RPMI7951 (cell line): ENCODE measurements around the gene IKZF2. TPM values are rescaled to one million over a fixed set of nuclear protein-coding genes. Genes with fewer than 3 reads are reported as not detected.

Experiments used
- DNase-seq: peaks from one replicate; pipeline ENCODE4 v3.0.0-alpha.2; 2012; ENCODE audit warnings: low read depth
- total RNA-seq: library from RNA; depleted of rRNA; stranded (reverse); fragments of >200 nt; shearing (Covaris generic); gene quantifications from 2 replicates; pipeline ENCODE4 v1.2.3, GENCODE V29; 2014

Gene IKZF2
- total RNA-seq, 1 experiment from 2014 or later, result 4.1 TPM

GRCh38 chr2:213002383-213002782 lies 149.0 kb downstream of the IKZF2 start:
- DNase-seq, result no peak

DNA sequence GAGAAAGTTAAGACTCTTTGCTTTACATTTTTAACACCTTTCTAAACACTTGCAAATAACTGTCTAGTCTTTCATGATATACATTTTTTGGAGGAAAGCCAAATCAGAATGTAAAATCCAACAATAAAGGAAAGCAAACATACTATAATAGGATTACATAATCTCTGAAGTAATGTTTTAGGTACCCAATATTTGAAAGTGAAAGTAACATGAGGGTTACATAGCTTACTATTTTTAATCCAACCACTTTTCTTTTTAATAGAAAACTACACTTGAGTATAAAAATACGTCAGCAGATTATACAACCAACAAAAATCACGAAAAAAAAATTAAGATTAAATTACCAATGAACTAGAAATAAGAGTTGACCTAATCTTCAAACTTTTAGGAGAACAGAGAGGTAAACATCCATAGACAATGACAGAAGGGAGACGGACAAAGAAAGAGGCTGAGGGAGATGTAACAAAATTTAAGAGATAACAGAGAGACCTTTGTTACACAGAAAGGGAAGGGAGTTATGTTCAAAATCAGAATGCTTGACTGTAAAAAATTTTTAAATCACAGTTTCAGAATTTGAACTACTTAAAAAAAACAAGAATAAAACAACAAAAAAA lies 150.0 kb downstream of the IKZF2 start:
- no peak for DNase-seq

- no peak for DNase-seq
Observed at GRCh38 chr2:212998626-212999359, 152.6 kb downstream of the IKZF2 start.

DNA sequence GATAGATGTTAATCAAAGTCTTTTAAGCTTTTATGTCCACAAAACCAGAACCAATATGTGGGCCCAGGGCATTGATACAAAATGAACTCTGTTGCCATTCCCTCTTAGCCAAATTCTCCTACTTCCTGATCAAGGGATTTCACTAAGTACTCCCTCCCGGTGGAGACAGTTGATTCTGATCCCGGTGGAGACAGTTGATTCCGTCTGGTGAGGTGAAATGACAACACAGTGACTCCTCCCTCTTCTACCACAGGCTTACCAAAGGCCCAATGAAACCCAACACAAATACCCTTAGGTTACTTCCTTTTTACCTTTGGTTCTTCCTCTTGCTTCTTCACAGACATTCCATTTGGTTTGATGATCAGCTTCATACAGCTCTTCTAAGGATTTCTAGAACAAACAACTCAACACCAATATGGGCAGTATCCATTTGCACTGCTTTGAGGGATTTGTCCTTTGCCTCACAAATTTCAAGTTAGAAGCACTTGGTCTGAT lies 153.8 kb downstream of the IKZF2 start:
- DNase-seq, result no peak

DNA sequence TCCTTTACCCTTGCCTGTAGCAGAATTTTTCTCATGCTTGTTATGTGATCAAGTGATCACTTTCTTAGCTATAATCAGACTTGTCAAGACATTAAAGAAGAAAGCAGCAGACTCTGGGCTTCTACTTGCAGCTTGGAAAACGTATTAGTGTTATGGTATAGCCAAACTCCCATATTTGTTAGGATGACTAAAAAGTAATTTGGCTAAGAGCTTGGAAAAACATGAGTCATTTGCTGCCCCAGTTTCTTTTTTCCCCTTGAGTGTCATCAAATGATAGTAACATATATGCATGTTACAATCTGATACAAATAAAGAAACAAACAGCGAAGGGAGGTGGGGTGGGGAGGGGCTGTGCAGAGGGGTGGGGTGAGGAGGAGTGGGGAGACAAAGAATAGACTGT lies 155.5 kb downstream of the IKZF2 start:
- peak; percentile 32 for DNase-seq

- peak; percentile 42 for DNase-seq
Observed at GRCh38 chr2:212994976-212995375, 156.4 kb downstream of the IKZF2 start.

DNA sequence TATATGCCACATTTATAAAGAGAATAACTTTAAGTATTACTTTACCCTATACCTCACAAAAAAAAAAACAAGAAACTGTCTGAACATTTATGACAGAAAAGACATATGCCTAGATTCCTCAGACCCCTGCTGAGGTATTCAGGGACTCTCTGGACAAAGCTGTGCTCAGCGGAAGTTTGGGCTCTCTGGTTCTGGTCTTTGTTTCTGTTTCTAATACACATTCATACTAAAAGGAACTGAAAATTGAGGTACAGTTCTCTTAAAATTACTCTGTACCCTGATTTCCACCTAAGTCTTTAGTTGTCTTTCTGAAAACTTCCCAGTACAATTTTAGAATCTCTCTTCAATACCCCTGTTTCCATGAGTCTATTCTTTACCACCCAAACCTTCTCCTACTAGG lies 160.3 kb downstream of the IKZF2 start:
- DNase-seq, result no peak

DNA sequence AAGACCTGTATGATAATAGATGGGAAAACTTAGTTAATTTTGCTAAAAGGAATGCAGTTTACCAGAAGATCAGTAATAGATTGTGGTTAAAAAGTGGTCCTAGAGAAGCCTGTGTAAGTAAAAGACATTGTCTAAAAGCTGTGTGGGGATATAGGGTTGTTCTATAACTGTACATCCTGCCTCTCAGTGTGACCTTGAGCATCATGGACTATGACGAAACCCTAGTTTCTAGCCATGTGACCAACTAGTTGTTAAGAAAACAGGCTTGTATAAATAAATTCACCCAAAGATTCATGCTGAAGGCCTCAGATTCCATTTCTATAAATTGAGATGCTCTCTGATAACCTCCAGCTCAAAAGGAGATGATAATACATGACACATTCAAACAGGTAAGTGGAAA lies 160.7 kb downstream of the IKZF2 start:
- no peak for DNase-seq

- DNase-seq, result no peak
Observed at GRCh38 chr2:212987492-212987891, 163.9 kb downstream of the IKZF2 start.

DNA sequence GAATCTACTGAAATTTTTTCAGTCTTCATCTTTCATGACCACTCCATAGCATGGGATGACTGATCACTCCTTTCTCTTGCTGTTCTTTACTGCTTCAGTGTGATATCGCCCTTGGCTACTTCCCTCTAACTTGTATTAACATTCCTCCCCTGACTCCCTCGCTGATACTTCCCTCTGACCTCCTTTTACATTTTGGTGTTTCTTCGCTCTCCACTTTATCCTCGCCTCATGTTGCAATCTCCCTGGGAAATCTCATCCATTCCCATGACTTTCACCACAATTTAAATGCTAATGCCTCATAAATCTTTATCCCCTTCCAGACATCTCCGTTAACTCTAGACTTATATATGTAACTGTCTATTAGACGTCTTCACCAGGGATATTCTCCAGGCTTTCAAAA lies 167.3 kb downstream of the IKZF2 start:
- no peak for DNase-seq

GRCh38 chr2:212979799-212980198 lies 171.6 kb downstream of the IKZF2 start:
- no peak for DNase-seq

DNA sequence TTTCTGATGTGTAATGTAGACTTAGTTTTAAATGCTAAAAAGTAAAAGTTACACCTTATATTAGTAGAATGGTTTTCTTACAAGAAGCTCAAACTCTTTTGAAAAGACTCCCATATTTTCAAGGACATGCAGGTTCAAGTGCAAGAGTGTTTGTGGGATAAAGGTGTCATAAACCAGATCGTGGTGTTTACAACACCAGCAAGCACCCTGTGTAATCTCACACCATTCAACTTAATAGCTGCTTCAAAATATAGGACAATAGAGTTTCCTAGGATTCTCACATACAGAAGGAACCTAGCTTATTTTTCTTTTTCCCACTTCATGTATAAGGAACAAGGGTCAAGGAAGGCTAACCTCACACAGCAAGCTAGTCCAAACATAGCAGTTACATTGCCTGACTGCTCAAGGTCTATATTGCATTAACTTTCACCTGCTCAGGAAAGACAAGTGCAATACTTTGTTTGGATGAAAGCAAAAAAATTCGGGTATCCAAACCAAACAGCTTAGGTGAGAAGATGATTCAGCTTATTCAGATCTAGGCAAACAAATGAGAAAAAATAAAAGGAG lies 172.3 kb downstream of the IKZF2 start:
- DNase-seq, result no peak

- no peak for DNase-seq
Observed at GRCh38 chr2:212977152-212977551, 174.3 kb downstream of the IKZF2 start.

DNA sequence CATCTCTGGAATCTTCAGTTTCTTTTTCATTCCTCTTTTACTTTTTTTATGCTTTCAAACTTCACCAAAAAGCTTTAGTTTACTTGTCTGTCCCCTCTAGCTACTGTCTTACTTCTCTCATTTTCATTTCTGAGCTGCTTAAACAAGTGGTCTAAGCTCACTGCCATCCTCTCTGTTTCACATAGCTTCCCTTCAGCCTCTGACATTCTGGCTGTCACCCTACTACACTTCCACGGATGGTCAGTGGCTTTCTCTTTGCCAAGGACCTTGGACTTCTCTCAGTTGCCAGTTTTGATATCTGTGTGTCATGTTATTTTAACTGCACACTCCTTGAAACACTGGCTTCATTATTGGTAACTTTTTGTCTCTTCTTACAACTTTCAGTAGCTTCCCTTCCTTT lies 176.1 kb downstream of the IKZF2 start:
- no peak for DNase-seq

- DNase-seq, result peak; percentile 46
Observed at GRCh38 chr2:212974692-212975091, 176.7 kb downstream of the IKZF2 start.

DNA sequence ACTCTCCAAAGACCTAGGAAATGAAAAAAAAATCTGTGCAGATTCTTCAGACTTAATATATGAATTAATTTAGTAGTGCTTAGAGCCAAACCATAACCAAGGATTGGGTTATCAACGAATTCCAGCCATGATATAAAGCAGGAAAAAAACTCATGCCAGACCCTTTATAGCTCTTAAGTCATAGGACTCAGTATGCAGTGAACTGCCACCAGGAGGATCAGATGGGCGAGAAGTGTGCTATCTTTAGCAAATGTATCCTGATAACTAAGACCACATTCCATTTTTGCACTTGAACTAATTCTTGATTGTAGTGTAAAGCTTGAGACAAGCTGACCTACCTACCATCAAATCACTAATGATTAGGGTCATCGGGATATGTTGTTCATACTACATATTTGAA lies 178.1 kb downstream of the IKZF2 start:
- DNase-seq, result no peak

DNA sequence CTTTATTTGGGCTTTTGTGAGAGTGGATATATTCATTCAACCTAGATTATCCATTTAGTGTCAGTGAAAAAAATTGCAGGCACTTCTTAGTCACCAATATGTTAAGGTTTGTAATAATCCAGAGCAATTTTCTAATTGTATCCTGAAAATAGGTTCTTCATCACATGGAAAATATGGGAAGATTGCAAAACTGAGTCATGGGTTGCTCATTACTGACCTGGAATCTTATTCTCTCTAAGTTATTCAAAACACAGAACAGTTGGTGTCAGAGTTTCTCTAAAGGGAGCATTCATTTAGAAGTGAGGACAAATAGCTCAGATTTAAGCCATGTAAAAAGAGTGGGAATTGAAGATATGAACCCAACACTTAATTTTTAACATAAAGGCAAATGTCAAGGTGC lies 181.3 kb downstream of the IKZF2 start:
- DNase-seq, result no peak

DNA sequence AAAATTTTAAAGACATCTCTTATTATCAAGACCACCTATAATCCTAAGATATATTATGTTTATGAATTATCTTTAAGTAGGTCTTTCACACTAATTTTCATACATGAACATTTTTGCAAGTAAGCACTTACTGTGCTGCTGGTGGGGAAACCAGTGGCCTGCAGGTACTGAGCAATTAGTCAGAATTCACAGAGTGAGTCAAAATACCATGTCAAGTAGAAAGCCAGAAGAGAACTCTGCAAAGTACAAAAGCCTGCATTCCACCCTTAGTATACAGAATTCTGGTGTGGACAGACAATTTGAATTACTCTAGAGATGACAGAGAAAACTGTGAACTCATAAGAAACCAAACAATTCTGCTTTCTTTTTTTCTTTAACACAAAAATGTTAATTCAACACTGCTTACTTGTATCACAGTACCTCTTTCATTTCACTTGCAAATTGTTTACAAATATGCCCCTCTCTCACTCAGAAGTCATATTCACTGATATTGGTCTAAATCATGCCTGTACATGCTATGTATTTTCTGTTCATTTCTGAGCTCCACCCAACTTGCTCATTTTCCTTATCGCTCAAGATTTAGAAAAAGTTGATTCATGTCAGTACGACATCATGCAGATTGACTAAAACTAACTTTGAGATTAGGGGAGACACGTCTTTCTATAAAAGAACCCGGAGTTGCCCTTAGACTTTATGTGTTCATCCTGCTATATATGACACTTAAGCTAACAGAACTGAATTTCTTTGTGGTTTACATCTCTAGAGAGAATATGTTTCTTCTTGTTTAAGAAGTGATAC lies 182.9 kb downstream of the IKZF2 start:
- no peak for DNase-seq

DNA sequence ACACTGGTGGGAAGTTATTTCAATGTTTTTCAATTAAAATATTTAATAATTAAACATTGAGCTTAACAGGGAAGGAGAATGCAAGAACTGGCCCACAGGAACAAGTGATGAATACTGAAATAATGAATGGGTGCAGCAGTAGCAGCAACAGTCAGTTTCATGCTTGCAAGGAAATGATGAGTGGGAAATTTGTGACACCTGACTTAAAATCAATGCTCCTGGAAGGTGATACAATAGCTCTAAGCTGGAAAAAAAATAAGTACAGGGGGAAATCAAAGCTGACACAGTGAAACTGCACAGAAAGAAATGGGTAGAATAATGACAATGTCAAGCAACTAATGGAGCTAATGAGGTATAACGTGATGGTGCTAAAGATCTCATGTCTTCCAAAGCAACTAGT lies 184.5 kb downstream of the IKZF2 start:
- DNase-seq, result no peak

DNA sequence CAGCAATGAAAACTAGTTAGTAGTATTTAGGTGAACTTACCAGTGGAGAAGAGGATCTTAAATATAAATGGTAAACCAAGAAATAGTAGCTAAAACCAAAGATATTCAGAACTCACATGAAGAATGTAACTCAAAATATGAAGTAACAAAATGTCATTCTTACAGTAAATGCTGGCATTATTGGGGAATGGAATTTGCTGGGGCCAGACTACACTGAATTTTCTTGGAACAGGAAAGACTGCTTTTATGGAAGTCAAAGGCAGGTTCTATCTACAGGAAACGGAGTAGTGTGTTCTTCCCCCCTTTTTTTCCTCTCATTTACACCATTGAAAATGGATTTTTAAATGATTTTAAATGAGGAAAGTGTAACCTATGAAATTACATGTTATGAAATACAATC lies 188.7 kb downstream of the IKZF2 start:
- DNase-seq, result no peak

GRCh38 chr2:212961255-212961654 lies 190.2 kb downstream of the IKZF2 start:
- no peak for DNase-seq

DNA sequence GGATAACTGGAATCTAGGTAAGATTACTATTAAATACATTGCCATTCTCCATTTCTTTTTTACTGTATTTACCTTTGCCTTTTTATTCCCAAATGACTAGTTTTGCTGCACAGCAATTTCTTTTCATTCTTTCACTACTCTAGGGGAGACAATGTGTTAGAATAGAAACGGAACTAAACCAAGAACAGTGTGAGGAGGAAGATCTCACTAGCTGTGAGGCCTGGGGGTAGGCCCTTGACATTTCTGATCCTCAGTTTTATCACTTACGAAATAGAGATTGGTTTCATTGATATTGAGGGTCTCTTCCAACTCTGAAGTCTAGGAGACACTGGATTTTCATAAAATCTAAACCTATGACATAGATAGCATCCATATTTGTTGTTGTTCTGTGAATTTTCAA lies 191.1 kb downstream of the IKZF2 start:
- DNase-seq, result no peak
